Measurements from ENCODE around the gene GAS2L2.
A peak's percentile ranks its signal among the peaks of the same experiment; 100 is the strongest.
"Not testable (repeated sequence)": the region's sequence is repeated elsewhere in the genome, so short reads cannot be mapped to it uniquely, and the experiment has no call there.

The GAS2L2 gene

GRCh38 chr17:35764123-35764991 is 11.3 kb upstream of the GAS2L2 start:
- DNase-seq (ENCODE audit: low spot score), result peak; percentile 97
- TF ChIP-seq CTCF (IDR thresholded peaks at IDR 0.05; ENCODE audit: extremely low read depth, missing control alignments), result peak; percentile 99

GRCh38 chr17:35763767-35764122 is 10.7 kb upstream of the GAS2L2 start:
- TF ChIP-seq CTCF (IDR thresholded peaks at IDR 0.05; ENCODE audit: extremely low read depth, missing control alignments), result no peak
- DNase-seq (ENCODE audit: low spot score), result no peak

GRCh38 chr17:35761601-35762000 is 8.6 kb upstream of the GAS2L2 start:
- TF ChIP-seq CTCF (IDR thresholded peaks at IDR 0.05; ENCODE audit: extremely low read depth, missing control alignments), result no peak
- no peak for DNase-seq (ENCODE audit: low spot score)

GRCh38 chr17:35760587-35760986 is 7.5 kb upstream of the GAS2L2 start, which contains the start of gene C17orf50:
C17orf50 (plus strand) TSS chr17:35760887; CDS start chr17:35760942, 55 bp downstream.
- DNase-seq (ENCODE audit: low spot score), result no peak
- no peak for TF ChIP-seq CTCF (IDR thresholded peaks at IDR 0.05; ENCODE audit: extremely low read depth, missing control alignments)

GRCh38 chr17:35757243-35757642 is 4.2 kb upstream of the GAS2L2 start:
- DNase-seq (ENCODE audit: low spot score), result no peak
- TF ChIP-seq CTCF (IDR thresholded peaks at IDR 0.05; ENCODE audit: extremely low read depth, missing control alignments), result no peak

GRCh38 chr17:35752471-35752870 is 568 bp downstream of the GAS2L2 start:
- no peak for TF ChIP-seq CTCF (IDR thresholded peaks at IDR 0.05; ENCODE audit: extremely low read depth, missing control alignments)

GRCh38 chr17:35751541-35751940 is 1.5 kb downstream of the GAS2L2 start:
- not testable (repeated sequence) for DNase-seq (ENCODE audit: low spot score)

More at GRCh38 chr17:35752471-35752870, 568 bp downstream of the GAS2L2 start:
- no peak for DNase-seq (ENCODE audit: low spot score)

Measured in GM20000 (cell line).